ENCODE measurements around the gene DDX39B.
"Not testable (repeated sequence)": the region's sequence is repeated elsewhere in the genome, so short reads cannot be mapped to it uniquely, and the experiment has no call there.

DNA sequence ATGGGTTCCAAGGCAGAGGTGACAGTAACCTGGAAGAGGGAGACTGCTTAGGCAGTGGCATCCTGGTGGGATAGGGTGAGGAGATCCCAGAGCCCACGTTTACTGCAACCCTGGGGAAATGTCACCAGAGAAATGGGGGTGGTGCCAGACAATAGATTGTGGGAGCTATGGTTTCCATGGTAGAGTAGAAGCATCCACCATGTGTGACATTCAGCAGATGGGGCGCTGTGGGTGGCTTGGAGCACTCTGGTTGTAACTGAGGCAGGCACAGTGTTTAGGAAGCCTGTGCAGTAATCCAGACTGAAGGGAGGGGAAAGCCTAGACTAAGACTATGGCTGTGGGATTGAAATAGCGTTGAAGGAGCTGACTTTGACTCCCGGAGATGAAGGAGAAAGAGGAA is 45.0 kb downstream of the DDX39B start:
- TF ChIP-seq, protein P1, sequence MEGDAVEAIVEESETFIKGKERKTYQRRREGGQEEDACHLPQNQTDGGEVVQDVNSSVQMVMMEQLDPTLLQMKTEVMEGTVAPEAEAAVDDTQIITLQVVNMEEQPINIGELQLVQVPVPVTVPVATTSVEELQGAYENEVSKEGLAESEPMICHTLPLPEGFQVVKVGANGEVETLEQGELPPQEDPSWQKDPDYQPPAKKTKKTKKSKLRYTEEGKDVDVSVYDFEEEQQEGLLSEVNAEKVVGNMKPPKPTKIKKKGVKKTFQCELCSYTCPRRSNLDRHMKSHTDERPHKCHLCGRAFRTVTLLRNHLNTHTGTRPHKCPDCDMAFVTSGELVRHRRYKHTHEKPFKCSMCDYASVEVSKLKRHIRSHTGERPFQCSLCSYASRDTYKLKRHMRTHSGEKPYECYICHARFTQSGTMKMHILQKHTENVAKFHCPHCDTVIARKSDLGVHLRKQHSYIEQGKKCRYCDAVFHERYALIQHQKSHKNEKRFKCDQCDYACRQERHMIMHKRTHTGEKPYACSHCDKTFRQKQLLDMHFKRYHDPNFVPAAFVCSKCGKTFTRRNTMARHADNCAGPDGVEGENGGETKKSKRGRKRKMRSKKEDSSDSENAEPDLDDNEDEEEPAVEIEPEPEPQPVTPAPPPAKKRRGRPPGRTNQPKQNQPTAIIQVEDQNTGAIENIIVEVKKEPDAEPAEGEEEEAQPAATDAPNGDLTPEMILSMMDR (IDR thresholded peaks at IDR 0.05): not testable (repeated sequence)
- TF ChIP-seq POLR2A, EP300 (IDR thresholded peaks at IDR 0.05): not testable (repeated sequence)

All from gastroesophageal sphincter (tissue), 3 donors.